Measurements from ENCODE around the gene CLTB. TPM values are rescaled to one million over a fixed set of nuclear protein-coding genes. Genes with fewer than 3 reads are reported as not detected.

Gene CLTB
- total and polyA plus RNA-seq, 2 experiments from 2014 or later, result 26.8 to 34.0 TPM

- TF ChIP-seq ZNF462 (CRISPR knock-in tag; IDR thresholded peaks at IDR 0.05) (no peak), POLR2AphosphoS5 (IDR thresholded peaks at IDR 0.05; ENCODE audit: low read depth) (no peak), EZH2phosphoT487 (IDR thresholded peaks at IDR 0.05; ENCODE audit: unreplicated experiment) (no peak), STAT1 (IDR thresholded peaks at IDR 0.05; ENCODE audit: unreplicated experiment) (no peak), ZNF331 (CRISPR knock-in tag; IDR thresholded peaks at IDR 0.05; ENCODE audit: low read depth) (no peak), CREB1 (CRISPR knock-in tag; IDR thresholded peaks at IDR 0.05; ENCODE audit: low read depth) (no peak), CTCF (conservative IDR thresholded peaks at IDR 0.05; ENCODE audit: low read depth in 2 of 2) (no peak), ZNF114 (CRISPR knock-in tag; IDR thresholded peaks at IDR 0.05) (no peak), JUNB (IDR thresholded peaks at IDR 0.05; ENCODE audit: unreplicated experiment) (no peak), ETS1 (IDR thresholded peaks at IDR 0.05) (no peak)
These were observed 3.7 kb upstream of the CLTB start (continued) for GRCh38 chr5:176420086-176420485.
